Mesangial cell (primary cell): ENCODE data around the gene SGF29. TPM values are rescaled to one million over a fixed set of nuclear protein-coding genes. Genes with fewer than 3 reads are reported as not detected.

ENCODE experiments used
- total RNA-seq: library from RNA; depleted of rRNA; stranded (reverse); fragments of >200 nt; gene quantifications from 2 replicates; pipeline ENCODE4 v1.2.3, GENCODE V29; 2015

SGF29 gene
- total RNA-seq = 11.9 and 19.0 TPM in 2 replicates

GRCh38 chr16:28553776-28554633, at the start of gene SGF29:
TSS of gene SGF29 (plus strand) at chr16:28553920. CDS start at chr16:28581070, 27,150 bp downstream.

GRCh38 chr16:28538733-28539596, 14.8 kb upstream of the SGF29 start, which contains the start of gene NUPR1:
TSS of gene NUPR1 (minus strand) at chr16:28538974. CDS start at chr16:28538907, 67 bp downstream.

GRCh38 chr16:28596840-28597691, 43.3 kb downstream of the SGF29 start, which contains the start of gene SULT1A2:
TSS of gene SULT1A2 (minus strand) at chr16:28597050. CDS start at chr16:28595930, 1,120 bp downstream.

GRCh38 chr16:28609631-28610594, 56.2 kb downstream of the SGF29 start, which contains the start of gene SULT1A1:
TSS of gene SULT1A1 (minus strand) at chr16:28610044. CDS start at chr16:28608855, 1,189 bp downstream.

GRCh38 chr16:28637765-28638164, 84.0 kb downstream of the SGF29 start, which contains the start of gene NPIPB8:
TSS of gene NPIPB8 (plus strand) at chr16:28638065. CDS start at chr16:28638361, 296 bp downstream.

Other genes with a start within 250 kb of the SGF29 start
- 0.49 TPM in 1 of 2 replicates, not detected in the other for gene NPIPB6, start 190.4 kb upstream of the SGF29 start, total RNA-seq
- gene EIF3CL, start 150.1 kb upstream of the SGF29 start, total RNA-seq = 151 and 152 TPM in 2 replicates
- gene NPIPB7, start 81.6 kb upstream of the SGF29 start, total RNA-seq = not detected in 2 replicates
- gene CLN3, start 61.8 kb upstream of the SGF29 start, total RNA-seq = 21.7 and 31.2 TPM in 2 replicates
- not detected in 2 replicates for gene APOBR, start 59.3 kb upstream of the SGF29 start, total RNA-seq
- gene IL27, start 47.1 kb upstream of the SGF29 start, total RNA-seq = not detected in 2 replicates
- gene NUPR1, start 14.9 kb upstream of the SGF29 start, total RNA-seq = 0.16 and 9.0 TPM in 2 replicates
- gene SULT1A2, start 43.1 kb downstream of the SGF29 start, total RNA-seq = 0.25 TPM in 1 of 2 replicates, not detected in the other
- gene SULT1A1, start 56.1 kb downstream of the SGF29 start, total RNA-seq = 0.98 and 17.0 TPM in 2 replicates
- gene NPIPB8, start 84.1 kb downstream of the SGF29 start, total RNA-seq = not detected in 2 replicates
- gene EIF3C, start 157.5 kb downstream of the SGF29 start, total RNA-seq = 458 and 538 TPM in 2 replicates
- 0.38 TPM in 1 of 2 replicates, not detected in the other for gene NPIPB9, start 197.9 kb downstream of the SGF29 start, total RNA-seq